ENCODE measurements around the gene RNF180.

DNA sequence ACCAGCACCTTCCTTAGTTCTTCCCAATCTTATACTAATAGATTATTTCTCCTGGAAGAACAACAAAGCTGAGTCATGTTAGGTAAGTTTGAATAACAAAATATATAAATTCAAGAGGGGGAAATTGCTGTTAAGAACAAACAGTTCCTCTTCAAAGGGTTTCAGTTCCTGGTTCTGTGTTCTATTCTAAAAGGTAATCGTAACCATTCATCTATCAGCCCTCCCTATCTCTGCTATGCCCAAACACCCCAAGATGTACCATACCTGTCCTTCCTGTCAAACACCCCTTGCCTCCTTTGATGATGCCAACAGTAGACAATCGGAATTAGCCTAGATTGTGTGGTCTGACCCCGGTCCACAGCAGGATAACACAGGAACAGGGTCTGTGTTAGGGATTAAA is 4.2 kb upstream of the RNF180 start:
- no peak for TF ChIP-seq ESRRA (IDR thresholded peaks at IDR 0.05; ENCODE audit: borderline replicate concordance, low read length)
- TF ChIP-seq CTCF (IDR thresholded peaks at IDR 0.05), result no peak
- TF ChIP-seq PBX3 (IDR thresholded peaks at IDR 0.05), result no peak
- no peak for TF ChIP-seq RFX5 (IDR thresholded peaks at IDR 0.05)
- TF ChIP-seq, protein P1, sequence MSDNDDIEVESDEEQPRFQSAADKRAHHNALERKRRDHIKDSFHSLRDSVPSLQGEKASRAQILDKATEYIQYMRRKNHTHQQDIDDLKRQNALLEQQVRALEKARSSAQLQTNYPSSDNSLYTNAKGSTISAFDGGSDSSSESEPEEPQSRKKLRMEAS (IDR thresholded peaks at IDR 0.05), result no peak
- TF ChIP-seq NR3C1 (IDR thresholded peaks at IDR 0.05), result no peak
- TF ChIP-seq REST (IDR thresholded peaks at IDR 0.05), result no peak
- no peak for TF ChIP-seq POLR2A (IDR thresholded peaks at IDR 0.05; ENCODE audit: low read length)
- TF ChIP-seq PHF8 (IDR thresholded peaks at IDR 0.05; ENCODE audit: borderline replicate concordance, low read depth), result no peak
- TF ChIP-seq MAFK (IDR thresholded peaks at IDR 0.05; ENCODE audit: partially characterized antibody), result no peak
- TF ChIP-seq TP53 (CRISPR knock-in tag; IDR thresholded peaks at IDR 0.05), result no peak
- TF ChIP-seq MAZ (IDR thresholded peaks at IDR 0.05; ENCODE audit: borderline replicate concordance, low read depth, low read length), result no peak
- TF ChIP-seq RAD21 (conservative IDR thresholded peaks at IDR 0.05 in 1 of 2, IDR thresholded peaks at IDR 0.05 in 1 of 2), result no peak

Data from A549 (cell line).